Ishikawa (cell line): ENCODE results near the gene COL8A2.

Experiments used
- CEBPB ChIP-seq: IDR thresholded peaks from 2 replicates; pipeline ENCODE4 v1.6.1; 2012
- CREB1 ChIP-seq: IDR thresholded peaks from 2 replicates; pipeline ENCODE4 v1.6.1; 2012; ENCODE audit warnings: low read depth
- EGR1 ChIP-seq: IDR thresholded peaks from 2 replicates; pipeline ENCODE4 v1.6.1; 2012
- EP300 ChIP-seq: IDR thresholded peaks from 2 replicates; pipeline ENCODE4 v1.6.1; 2012; ENCODE audit warnings: borderline replicate concordance
- FOXM1 ChIP-seq: IDR thresholded peaks from 2 replicates; pipeline ENCODE4 v1.6.1; 2012; ENCODE audit warnings: low read depth, borderline replicate concordance
- MAX ChIP-seq: IDR thresholded peaks from 2 replicates; pipeline ENCODE4 v1.6.1; 2012
- NFIC ChIP-seq: IDR thresholded peaks from 2 replicates; pipeline ENCODE4 v1.6.1; 2012
- RAD21 ChIP-seq: IDR thresholded peaks from 2 replicates; pipeline ENCODE4 v1.6.1; 2012; ENCODE audit warnings: low read depth
- REST ChIP-seq: IDR thresholded peaks from 2 replicates; pipeline ENCODE4 v1.6.1; 2012; ENCODE audit warnings: low read depth, mild to moderate bottlenecking
- TAF1 ChIP-seq: IDR thresholded peaks from 2 replicates; pipeline ENCODE4 v1.6.1; 2012; ENCODE audit warnings: low read depth, mild to moderate bottlenecking
- TCF12 ChIP-seq: IDR thresholded peaks from 2 replicates; pipeline ENCODE4 v1.6.1; 2012; ENCODE audit warnings: low read depth
- TEAD4 ChIP-seq: IDR thresholded peaks from 2 replicates; pipeline ENCODE4 v1.6.1; 2012
- USF1 ChIP-seq: IDR thresholded peaks from 2 replicates; pipeline ENCODE4 v1.6.1; 2012
- YY1 ChIP-seq: IDR thresholded peaks from 2 replicates; pipeline ENCODE4 v1.6.1; 2012; ENCODE audit warnings: low read depth
- ZBTB7A ChIP-seq: IDR thresholded peaks from 2 replicates; pipeline ENCODE4 v1.6.1; 2012; ENCODE audit warnings: low read depth

Gene COL8A2

GRCh38 chr1:36125129-36125991, at the start of gene COL8A2:
COL8A2 (minus strand) TSS chr1:36125222; CDS start chr1:36100242, 24,980 bp downstream.
- no peak for TF ChIP-seq TCF12
- TF ChIP-seq USF1: peak; percentile 54; the same call in 1 of the 2 replicates
- TF ChIP-seq CEBPB: no peak
- peak; percentile 45; the same call in 1 of the 2 replicates for TF ChIP-seq EGR1
- TF ChIP-seq MAX: peak; percentile 28; the same call in 1 of the 2 replicates
- TF ChIP-seq REST: no peak
- peak; percentile 41; the same call in 1 of the 2 replicates for TF ChIP-seq ZBTB7A
- TF ChIP-seq CREB1: no peak

GRCh38 chr1:36174713-36175112, 49.7 kb upstream of the COL8A2 start:
- TF ChIP-seq RAD21 (no peak), NFIC (no peak), TEAD4 (no peak), EP300 (no peak), USF1 (no peak), CEBPB (no peak), TCF12 (no peak), REST (no peak), ZBTB7A (no peak), MAX (no peak), CREB1 (no peak), YY1 (no peak), EGR1 (no peak), FOXM1 (no peak), TAF1 (no peak)

- no peak for TF ChIP-seq ZBTB7A
- TF ChIP-seq TCF12: no peak
- no peak for TF ChIP-seq NFIC
- TF ChIP-seq REST: no peak
- no peak for TF ChIP-seq CEBPB
- no peak for TF ChIP-seq MAX
- no peak for TF ChIP-seq FOXM1
- TF ChIP-seq TEAD4: no peak
- no peak for TF ChIP-seq CREB1
- no peak for TF ChIP-seq RAD21
- TF ChIP-seq EP300: no peak
- no peak for TF ChIP-seq EGR1
- no peak for TF ChIP-seq USF1
- no peak for TF ChIP-seq YY1
- no peak for TF ChIP-seq TAF1
Measured at GRCh38 chr1:36172983-36173382, 48.0 kb upstream of the COL8A2 start.
